Activated T-helper 1 cell treated with Interleukin-2 at 50 U/mL for 16 hours (primary cell): ENCODE measurements around the gene PVALB.

ENCODE experiments used
- DNase-seq: peaks from one replicate; pipeline ENCODE4 v3.0.0-alpha.2; 2020; ENCODE audit warnings: low read depth

The PVALB gene

GRCh38 chr22:36811094-36811800, 5.6 kb downstream of the PVALB start:
- DNase-seq = no peak

GRCh38 chr22:36809351-36809750, 7.5 kb downstream of the PVALB start:
- no peak for DNase-seq

DNA sequence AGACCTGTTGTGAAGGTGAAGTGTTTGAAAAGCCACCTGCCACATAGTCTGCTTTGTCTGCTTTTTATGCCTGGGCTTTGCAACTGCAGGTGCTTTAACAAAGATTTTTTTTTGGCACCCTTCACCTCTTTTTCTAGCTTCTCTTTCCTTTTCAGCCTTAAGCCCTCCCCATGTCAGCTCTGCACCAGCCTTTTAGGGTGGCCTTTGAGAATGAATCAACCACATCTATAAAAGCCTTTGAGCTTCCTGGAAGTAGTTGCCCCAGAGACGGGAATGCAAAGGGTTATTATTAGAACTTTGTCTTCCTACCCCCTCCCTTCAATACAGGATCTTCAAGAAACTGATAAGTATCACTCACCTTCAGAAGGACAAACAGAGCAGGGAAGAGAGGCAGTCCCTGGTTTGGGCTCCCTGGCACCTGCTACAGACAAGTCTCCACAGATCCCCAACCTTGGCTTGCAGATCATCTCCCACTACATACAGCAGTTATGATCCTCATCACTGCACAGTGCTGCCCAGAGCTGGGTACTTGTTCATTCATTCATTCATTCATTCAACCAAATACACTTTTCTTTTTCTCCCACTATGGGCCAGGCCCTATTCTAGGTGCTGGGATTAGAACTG, 8.0 kb downstream of the PVALB start:
- DNase-seq = no peak

GRCh38 chr22:36807627-36808026, 9.2 kb downstream of the PVALB start:
- DNase-seq = no peak

GRCh38 chr22:36806835-36807234, 10.0 kb downstream of the PVALB start:
- no peak for DNase-seq

DNA sequence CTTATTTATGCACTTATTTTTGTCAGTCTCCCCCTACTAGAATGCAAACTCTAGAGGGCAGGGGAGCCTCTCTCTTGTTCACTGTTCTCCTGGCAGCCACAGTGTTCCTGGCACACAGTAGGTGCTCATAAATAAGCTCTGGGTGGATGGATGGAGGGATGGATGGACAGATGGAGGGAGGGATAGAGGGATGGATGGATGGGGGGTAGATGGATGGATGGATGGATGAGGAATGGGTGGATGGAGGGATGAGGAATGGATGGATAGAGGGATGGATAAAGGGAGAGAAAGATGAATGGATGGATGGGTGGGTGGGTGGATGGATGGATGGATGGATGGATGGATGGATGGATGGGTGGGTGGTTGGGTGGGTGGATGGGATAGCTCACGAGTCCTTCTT, 13.5 kb downstream of the PVALB start:
- DNase-seq = no peak

GRCh38 chr22:36798674-36799066, 18.2 kb downstream of the PVALB start:
- no peak for DNase-seq

DNA sequence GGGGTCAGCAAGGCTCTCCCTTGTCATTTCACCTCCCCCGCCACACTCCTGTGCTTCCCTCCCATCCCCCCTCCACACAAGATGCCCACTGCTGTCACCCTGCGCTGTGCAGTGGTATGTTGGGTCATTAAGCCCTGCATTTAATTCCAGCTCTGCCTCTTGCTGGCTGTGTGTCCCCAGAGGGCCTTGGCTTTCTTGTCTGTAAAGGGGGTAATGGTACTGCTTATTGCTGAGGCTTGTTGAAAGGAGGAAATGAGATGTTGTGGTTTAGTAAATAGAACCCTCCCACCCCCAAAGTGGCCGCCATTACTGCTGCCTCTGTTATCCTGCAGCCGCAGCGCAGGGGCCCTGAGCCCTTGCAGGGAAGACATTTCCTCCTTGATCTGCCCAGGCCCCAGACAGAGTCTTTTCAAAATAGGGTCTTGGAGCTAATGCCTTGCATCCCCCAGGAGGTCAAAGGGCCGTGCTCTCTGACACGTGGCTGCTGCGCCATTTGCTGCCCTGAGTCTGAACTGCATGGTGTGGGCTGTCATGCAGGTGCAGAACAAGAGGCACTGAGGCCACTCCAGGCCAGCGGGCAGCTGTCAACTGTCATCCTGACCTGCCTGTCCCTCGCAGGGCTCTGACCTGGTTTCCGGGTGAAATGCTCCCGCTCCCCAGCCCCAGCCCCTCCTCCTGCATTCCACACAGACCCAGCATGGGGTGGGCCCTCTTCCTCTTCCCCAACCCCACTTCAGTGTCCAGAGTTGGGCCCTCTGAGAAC, 18.7 kb downstream of the PVALB start:
- no peak for DNase-seq

DNA sequence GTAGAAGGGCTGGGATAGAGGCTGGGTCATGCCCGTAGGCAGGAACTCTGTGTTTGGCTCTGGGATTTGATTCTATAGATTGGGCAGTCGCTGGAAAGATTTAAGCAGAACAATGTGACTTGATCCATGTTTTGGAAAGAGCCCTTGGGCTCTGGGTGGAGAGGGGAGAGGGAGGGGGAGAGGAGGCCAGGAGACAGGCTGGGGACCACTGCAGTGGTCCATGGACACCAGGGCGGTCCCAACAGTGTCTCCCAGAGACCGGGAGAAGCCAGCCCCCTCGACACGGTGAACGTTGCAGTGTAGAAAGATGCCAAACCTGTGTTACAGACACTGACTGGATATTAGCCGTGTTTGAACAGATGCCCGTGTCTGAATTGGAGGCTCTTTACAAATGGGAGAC, 19.5 kb downstream of the PVALB start:
- DNase-seq = no peak

DNA sequence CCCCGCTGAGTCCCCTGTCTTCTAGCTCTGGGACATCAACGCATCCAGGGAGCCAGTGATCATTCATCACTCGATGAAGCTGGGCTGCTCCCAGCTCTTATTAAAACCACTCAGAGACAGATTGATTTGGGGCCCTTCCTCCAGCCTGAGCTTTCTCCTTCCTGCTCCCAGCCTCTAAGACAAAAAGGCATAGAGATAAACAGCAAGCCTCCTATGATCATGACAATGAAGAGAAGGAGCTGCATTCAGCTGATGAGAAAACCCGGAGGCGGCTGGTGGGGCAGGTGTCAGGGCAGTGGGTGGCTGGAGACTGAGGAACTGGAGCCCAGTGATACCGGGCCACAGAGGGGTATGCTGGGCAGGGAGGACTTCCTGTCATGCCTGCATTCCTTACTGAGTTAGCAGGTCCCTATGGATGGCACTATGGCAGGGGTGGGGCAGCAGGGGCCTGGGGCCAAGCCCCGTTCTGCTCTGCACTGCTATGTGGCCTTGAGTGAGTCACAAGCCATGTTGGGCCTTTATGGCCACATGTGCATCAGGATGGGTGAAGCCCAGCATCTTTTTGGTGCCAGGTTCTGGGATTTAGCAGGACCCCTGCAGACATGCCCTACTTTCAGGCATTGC, 20.2 kb downstream of the PVALB start:
- no peak for DNase-seq

- DNase-seq = no peak
Measured at GRCh38 chr22:36795633-36796032, 21.2 kb downstream of the PVALB start.

DNA sequence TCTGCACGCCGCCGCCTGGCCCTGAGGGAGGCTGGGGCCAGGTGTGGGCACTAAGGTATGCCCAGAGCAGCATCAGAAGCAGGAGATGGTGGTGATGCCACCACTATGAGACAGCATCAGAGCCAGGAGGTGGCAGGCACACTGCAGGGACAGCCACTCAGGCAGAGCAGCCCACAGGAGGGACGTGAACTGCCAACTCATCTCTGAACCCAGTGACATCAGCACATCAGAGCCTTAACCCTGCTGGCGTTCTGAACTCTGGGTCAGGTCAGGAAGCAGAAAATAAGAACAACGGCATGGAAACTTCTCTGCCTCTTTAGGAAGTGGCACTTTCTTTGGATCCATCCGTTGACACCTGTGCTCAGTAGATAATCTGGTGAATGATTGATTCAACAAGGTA, 26.2 kb downstream of the PVALB start:
- no peak for DNase-seq

- no peak for DNase-seq
Measured at GRCh38 chr22:36787204-36787988, 29.4 kb downstream of the PVALB start.

DNA sequence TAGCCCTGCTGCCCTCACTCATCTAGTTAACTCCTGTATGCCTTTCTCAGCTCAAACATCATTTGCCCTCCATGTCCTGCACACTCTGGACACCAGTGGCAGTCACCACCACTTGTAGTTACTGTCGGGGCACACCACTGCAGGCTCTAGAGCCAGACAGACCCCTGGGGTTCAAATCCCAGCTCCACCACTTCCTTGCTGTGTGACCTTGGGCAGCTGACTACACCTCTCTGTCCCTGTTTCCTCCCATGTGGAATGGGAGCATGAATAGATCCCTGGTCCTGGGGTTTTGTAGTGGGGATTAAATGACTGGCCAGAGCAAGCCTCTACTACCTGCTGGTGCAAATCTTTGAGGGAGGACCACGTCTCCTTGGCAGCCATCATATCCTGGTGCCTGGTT, 33.1 kb downstream of the PVALB start:
- DNase-seq = no peak

GRCh38 chr22:36781656-36782627, 34.9 kb downstream of the PVALB start:
- peak; percentile 81 for DNase-seq

GRCh38 chr22:36778020-36778419, 38.8 kb downstream of the PVALB start:
- no peak for DNase-seq

- no peak for DNase-seq
Measured at GRCh38 chr22:36776722-36777121, 40.1 kb downstream of the PVALB start.

- peak; percentile 90 for DNase-seq
Measured at GRCh38 chr22:36775964-36776669, 40.7 kb downstream of the PVALB start, which contains the start of gene IFT27. IFT27 (minus strand) TSS chr22:36776119; CDS start chr22:36775707, 412 bp downstream.

GRCh38 chr22:36775586-36775963, 41.3 kb downstream of the PVALB start:
- DNase-seq = peak; percentile 9

- no peak for DNase-seq
Measured at GRCh38 chr22:36773935-36774334, 42.9 kb downstream of the PVALB start.
